Caco-2 (cell line): Measurements from ENCODE around the gene ARHGAP15. TPM values are rescaled to one million over a fixed set of nuclear protein-coding genes. Genes with fewer than 3 reads are reported as not detected.

Experiments used
- BruUV-seq: library from RNA; stranded (reverse); fragments of 400-500 nt; replicated peaks from 2 replicates; lab custom pipeline; 2021; lab: Mats Ljungman, UMichigan
- CTCF ChIA-PET: fragments of 300-600 bp; sonication (Branson Sonifier 250); formaldehyde crosslinking; loops from one replicate; lab custom pipeline; 2022; ENCODE audit warnings: antibody characterized with exemption; lab: Charles Lee
- POLR2A ChIA-PET: fragments of 300-600 bp; sonication (Branson Sonifier 250); formaldehyde crosslinking; loops from one replicate; lab custom pipeline; 2022; ENCODE audit warnings: antibody characterized with exemption; lab: Charles Lee
- DNase-seq, 2 experiments: peaks; one replicate each; pipeline versions ENCODE4 v3.0.0 to v3.0.0-alpha.2; 2020 to 2022
- H3K27me3 ChIP-seq: replicated peaks from 2 replicates; pipeline ENCODE4 v1.6.0; 2011; ENCODE audit warnings: low read length; ENCODE audit not compliant: control insufficient read depth, insufficient read depth
- H3K36me3 ChIP-seq: 2 replicates; pipeline ENCODE4 v1.5.1; 2011; ENCODE audit warnings: low read length; ENCODE audit not compliant: control insufficient read depth, insufficient read depth
- H3K4me1 ChIP-seq: fragments of 250-450 bp; sonication (Bioruptor Pico); 2 replicates; pipeline ENCODE4 v1.5.1; 2020; ENCODE audit warnings: mild to moderate bottlenecking
- H3K4me3 ChIP-seq: 2 replicates; pipeline ENCODE4 v1.5.1; 2011; ENCODE audit warnings: low read depth, mild to moderate bottlenecking, control low read depth, low read length
- H3K9me3 ChIP-seq: fragments of 250-450 bp; sonication (Bioruptor Pico); 2 replicates; pipeline ENCODE4 v1.5.1; 2020; ENCODE audit warnings: mild to moderate bottlenecking, moderate library complexity
- H3K27ac Mint-ChIP-seq: one replicate; pipeline ENCODE4 v1.8.0; 2022; ENCODE audit warnings: mixed read lengths; ENCODE audit not compliant: unreplicated experiment
- H3K27me3 Mint-ChIP-seq: one replicate; pipeline ENCODE4 v1.8.0; 2022; ENCODE audit warnings: mixed read lengths; ENCODE audit not compliant: insufficient read depth, unreplicated experiment
- H3K36me3 Mint-ChIP-seq: one replicate; pipeline ENCODE4 v1.8.0; 2022; ENCODE audit warnings: mild to moderate bottlenecking, mixed read lengths; ENCODE audit not compliant: insufficient read depth, unreplicated experiment
- H3K4me1 Mint-ChIP-seq: one replicate; pipeline ENCODE4 v1.8.0; 2022; ENCODE audit warnings: low read depth, mixed read lengths; ENCODE audit not compliant: unreplicated experiment
- H3K4me3 Mint-ChIP-seq: one replicate; pipeline ENCODE4 v1.8.0; 2022; ENCODE audit warnings: mild to moderate bottlenecking, moderate library complexity, mixed read lengths; ENCODE audit not compliant: unreplicated experiment
- H3K9me3 Mint-ChIP-seq: one replicate; pipeline ENCODE4 v1.8.0; 2022; ENCODE audit warnings: mixed read lengths; ENCODE audit not compliant: unreplicated experiment
- CTCF ChIP-seq, 2 experiments: fragments of 200-600 bp in 1 of 2; IDR thresholded peaks; 1 replicate in 1 of 2; 2 replicates in 1 of 2; pipeline versions ENCODE4 v1.5.1 to v1.8.0; 2011 to 2022; ENCODE audit warnings: antibody characterized with exemption in 1 of 2, control low read depth in 1 of 2, inconsistent platforms in 1 of 2, low read depth in 1 of 2, low read length in 1 of 2, mild to moderate bottlenecking in 1 of 2, moderate library complexity in 1 of 2; ENCODE audit not compliant: insufficient read depth in 1 of 2, severe bottlenecking in 1 of 2, unreplicated experiment in 1 of 2
- intact Hi-C: fragments of 100-400 bp; cut with micrococcal nuclease; formaldehyde crosslinking; loops from one replicate; pipeline ENCODE4 v1.10.0; 2022; ENCODE audit not compliant: unreplicated experiment
- total RNA-seq: library from RNA; stranded (reverse); gene quantifications from 2 replicates; pipeline ENCODE4 v1.2.3, GENCODE V29; 2022

ARHGAP15 gene
- total RNA-seq, 1 experiment from 2014 or later, result not detected

- Mint-ChIP-seq H3K4me1 (no peaks in the 10 kb centered on the region), H3K4me3 (no peak overlapping the region), H3K27me3 (peaks cover 14% of the 10 kb centered on the region), H3K9me3 (no peaks in the 10 kb centered on the region), H3K27ac (no peak overlapping the region), H3K36me3 (no peaks in the 10 kb centered on the region)
- Histone ChIP-seq H3K36me3 (no peaks in the 10 kb centered on the region), H3K4me3 (no peak overlapping the region), H3K9me3 (no peaks in the 10 kb centered on the region), H3K27me3 (no peaks in the 10 kb centered on the region), H3K4me1 (no peaks in the 10 kb centered on the region)
- TF ChIP-seq CTCF (IDR thresholded peaks at IDR 0.05; ENCODE audit: insufficient read depth in 1 of 2, low read depth in 1 of 2, low read length in 1 of 2, severe bottlenecking in 1 of 2, unreplicated experiment in 1 of 2), result no peak
- intact Hi-C loops, result no loop called here
- ChIA-PET CTCF (no interaction called here), POLR2A (no interaction called here)
- no peak for DNase-seq
- BruUV-seq, result no TSS peak
Measured at GRCh38 chr2:143356336-143356735, 227.1 kb downstream of the ARHGAP15 start.

DNA sequence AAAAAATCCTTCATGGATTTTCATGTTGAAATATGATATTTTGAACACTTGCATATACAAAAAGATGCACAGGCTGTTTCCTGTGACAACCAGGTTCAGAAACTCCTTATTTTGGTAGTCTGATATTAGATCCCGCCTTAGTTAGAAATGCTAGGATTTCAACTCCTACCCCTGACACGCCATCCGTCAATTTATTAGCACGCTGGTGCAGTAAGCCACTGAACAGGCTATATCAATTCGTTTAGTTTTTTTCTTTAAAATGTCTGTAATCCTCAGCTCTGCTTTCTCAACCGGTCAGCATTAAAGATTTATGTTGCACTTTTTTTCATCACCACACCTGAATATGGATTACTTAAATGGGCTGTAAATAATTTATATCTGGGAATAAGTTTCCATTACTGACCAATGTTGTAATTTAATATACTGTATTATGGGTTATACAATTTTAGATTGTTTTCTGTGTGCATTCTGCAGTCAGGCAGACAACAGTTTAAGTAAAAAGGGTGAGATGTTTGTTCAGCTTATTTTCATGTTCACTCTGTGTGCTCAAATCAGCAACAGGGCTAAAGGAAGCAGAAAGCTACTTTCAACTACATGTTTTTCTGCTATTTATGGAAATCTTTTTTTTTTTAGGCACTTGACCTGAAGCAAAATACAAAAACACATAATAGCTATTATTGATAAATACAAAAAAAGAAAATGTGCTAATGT is 227.7 kb downstream of the ARHGAP15 start:
- Mint-ChIP-seq H3K9me3 (no peaks in the 10 kb centered on the region), H3K36me3 (no peaks in the 10 kb centered on the region), H3K4me3 (no peak overlapping the region), H3K4me1 (no peaks in the 10 kb centered on the region), H3K27ac (no peak overlapping the region), H3K27me3 (peaks cover 14% of the 10 kb centered on the region)
- Histone ChIP-seq H3K4me1 (no peaks in the 10 kb centered on the region), H3K9me3 (no peaks in the 10 kb centered on the region), H3K4me3 (no peak overlapping the region), H3K36me3 (no peaks in the 10 kb centered on the region), H3K27me3 (no peaks in the 10 kb centered on the region)
- TF ChIP-seq CTCF (IDR thresholded peaks at IDR 0.05; ENCODE audit: insufficient read depth in 1 of 2, low read depth in 1 of 2, low read length in 1 of 2, severe bottlenecking in 1 of 2, unreplicated experiment in 1 of 2), result no peak
- intact Hi-C loops, result no loop called here
- no peak for DNase-seq
- ChIA-PET CTCF (no interaction called here), POLR2A (no interaction called here)
- no TSS peak for BruUV-seq

DNA sequence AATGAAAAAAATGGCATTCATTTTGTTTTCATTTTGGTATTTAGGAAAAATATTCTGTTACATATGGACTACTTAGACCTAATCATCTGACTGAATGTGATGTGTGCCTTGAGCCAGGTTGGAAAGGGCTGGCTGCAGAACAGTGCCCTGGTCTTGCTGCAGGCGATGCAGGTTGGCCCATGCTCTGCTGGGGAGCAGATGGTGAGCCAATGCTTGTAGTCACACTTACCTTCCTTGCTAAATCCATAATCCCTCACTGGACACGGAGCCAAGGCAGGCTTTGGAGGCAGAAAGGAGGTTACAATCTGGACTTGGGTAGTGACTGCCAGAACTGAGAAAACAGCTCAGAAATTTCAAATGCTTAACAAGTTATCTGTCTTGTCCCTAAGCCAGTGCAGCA is 228.7 kb downstream of the ARHGAP15 start:
- Mint-ChIP-seq H3K27me3 (peaks cover 14% of the 10 kb centered on the region), H3K36me3 (no peaks in the 10 kb centered on the region), H3K9me3 (no peaks in the 10 kb centered on the region), H3K27ac (no peak overlapping the region), H3K4me1 (no peaks in the 10 kb centered on the region), H3K4me3 (no peak overlapping the region)
- BruUV-seq, result no TSS peak
- H3K4me1 ChIP-seq, result no peaks in the 10 kb centered on the region
- intact Hi-C loops, result no loop called here
- H3K27me3 ChIP-seq, result no peaks in the 10 kb centered on the region
- no peak overlapping the region for H3K4me3 ChIP-seq
- ChIA-PET POLR2A (no interaction called here), CTCF (no interaction called here)
- no peak for DNase-seq
- no peak for TF ChIP-seq CTCF (IDR thresholded peaks at IDR 0.05; ENCODE audit: insufficient read depth in 1 of 2, low read depth in 1 of 2, low read length in 1 of 2, severe bottlenecking in 1 of 2, unreplicated experiment in 1 of 2)
- no peaks in the 10 kb centered on the region for H3K9me3 ChIP-seq
- H3K36me3 ChIP-seq, result no peaks in the 10 kb centered on the region
